Measurements from ENCODE around the gene ZNF784. TPM values are rescaled to one million over a fixed set of nuclear protein-coding genes. Genes with fewer than 3 reads are reported as not detected.

Gene ZNF784
- total RNA-seq, 1 donor: 6.3 TPM

DNA sequence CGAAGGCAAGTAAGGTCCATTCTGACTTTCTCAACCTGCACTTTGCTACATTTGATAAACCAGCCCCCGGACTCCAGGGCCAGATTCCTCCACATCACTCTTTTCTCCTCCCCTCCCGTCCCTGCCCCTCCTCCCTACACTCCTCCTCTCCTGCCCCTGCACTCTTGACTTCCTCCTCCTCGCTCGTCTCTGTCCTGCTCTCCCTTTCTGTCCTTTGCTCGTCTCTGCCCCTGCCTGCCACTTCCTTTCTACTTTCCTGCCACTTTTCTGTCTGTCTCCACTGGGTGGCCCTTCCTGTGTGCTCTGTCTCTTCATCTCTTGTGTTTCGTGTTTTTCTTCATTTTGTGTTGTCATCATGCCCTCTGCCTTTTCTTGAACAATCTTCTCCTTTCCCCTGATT is 37.5 kb upstream of the ZNF784 start:
- Histone ChIP-seq H3K4me3 (ENCODE audit: low read length) (no peak overlapping the region), H3K27me3 (ENCODE audit: insufficient read depth, low read length) (no peaks in the 10 kb centered on the region), H3K4me1 (ENCODE audit: insufficient read depth, low read length) (peaks cover 29% of the 10 kb centered on the region), H3K9me3 (ENCODE audit: low read depth, low read length) (no peaks in the 10 kb centered on the region)

DNA sequence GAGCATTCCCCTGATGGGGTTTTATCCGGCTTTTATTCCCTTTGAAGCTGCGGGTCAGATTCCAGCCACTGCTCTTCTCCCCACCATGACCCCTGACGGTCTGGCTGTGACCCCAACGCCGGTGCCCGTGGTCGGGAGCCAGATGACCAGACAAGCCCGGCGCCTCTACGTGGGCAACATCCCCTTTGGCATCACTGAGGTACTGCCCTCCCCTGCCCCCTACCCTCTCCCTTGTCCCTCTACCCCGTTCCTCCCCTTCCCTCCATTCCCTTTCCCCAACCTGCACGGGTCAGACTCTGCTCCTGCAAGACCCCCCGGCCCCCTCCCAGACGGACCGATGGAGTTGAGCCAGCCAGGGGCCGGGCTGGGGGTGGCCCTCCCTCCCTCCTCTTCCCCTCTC is 36.6 kb upstream of the ZNF784 start:
- peaks cover 37% of the 10 kb centered on the region for H3K4me1 ChIP-seq (ENCODE audit: insufficient read depth, low read length)

DNA sequence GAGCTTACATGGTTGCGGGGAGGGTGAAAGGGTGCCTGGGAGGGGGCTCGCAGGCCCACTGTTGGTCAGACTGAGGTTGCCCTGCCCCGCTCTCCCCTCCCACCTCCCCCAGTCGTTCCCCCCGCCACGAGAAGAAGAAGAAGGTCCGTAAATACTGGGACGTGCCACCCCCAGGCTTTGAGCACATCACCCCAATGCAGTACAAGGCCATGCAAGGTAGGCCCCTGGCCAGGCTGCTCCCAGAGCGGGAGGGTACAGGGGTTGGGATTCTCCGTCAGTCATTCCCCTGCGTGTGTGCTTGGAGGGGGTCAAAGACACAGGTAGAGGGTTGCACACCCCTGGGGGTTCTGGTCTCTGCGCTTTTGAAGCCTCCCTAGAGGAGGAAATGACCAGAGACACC is 36.0 kb upstream of the ZNF784 start:
- Histone ChIP-seq H3K4me3 (ENCODE audit: low read length) (no peak overlapping the region), H3K9me3 (ENCODE audit: low read depth, low read length) (no peaks in the 10 kb centered on the region), H3K4me1 (ENCODE audit: insufficient read depth, low read length) (peaks cover 43% of the 10 kb centered on the region), H3K27me3 (ENCODE audit: insufficient read depth, low read length) (no peaks in the 10 kb centered on the region)

More for the DNA sequence above, 36.6 kb upstream of the ZNF784 start:
- H3K27me3 ChIP-seq (ENCODE audit: insufficient read depth, low read length): no peaks in the 10 kb centered on the region
- H3K4me3 ChIP-seq (ENCODE audit: low read length): no peak overlapping the region
- H3K9me3 ChIP-seq (ENCODE audit: low read depth, low read length): no peaks in the 10 kb centered on the region

DNA sequence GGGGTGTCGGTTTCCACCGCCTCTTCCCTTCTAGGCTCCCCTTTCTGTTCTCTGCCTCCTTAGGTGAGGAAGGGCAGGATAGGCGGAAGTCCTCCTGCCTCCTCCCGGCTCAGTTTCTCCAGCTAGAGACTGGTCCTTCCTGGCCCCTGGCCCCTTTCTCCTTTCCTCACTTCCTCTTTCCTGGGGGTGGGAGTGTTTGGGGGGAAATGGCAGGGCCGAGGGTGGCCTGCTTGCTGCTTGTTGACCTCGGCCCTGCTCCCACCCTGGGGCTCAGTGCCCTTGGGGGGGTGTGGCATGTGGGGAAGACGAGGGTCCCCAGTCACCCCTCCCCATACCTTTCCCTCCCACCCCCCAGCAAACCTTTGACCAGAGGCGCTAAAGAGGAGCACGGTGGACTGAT is 35.5 kb upstream of the ZNF784 start:
- Histone ChIP-seq H3K4me3 (ENCODE audit: low read length) (no peak overlapping the region), H3K9me3 (ENCODE audit: low read depth, low read length) (no peaks in the 10 kb centered on the region), H3K4me1 (ENCODE audit: insufficient read depth, low read length) (peaks cover 43% of the 10 kb centered on the region), H3K27me3 (ENCODE audit: insufficient read depth, low read length) (no peaks in the 10 kb centered on the region)

DNA sequence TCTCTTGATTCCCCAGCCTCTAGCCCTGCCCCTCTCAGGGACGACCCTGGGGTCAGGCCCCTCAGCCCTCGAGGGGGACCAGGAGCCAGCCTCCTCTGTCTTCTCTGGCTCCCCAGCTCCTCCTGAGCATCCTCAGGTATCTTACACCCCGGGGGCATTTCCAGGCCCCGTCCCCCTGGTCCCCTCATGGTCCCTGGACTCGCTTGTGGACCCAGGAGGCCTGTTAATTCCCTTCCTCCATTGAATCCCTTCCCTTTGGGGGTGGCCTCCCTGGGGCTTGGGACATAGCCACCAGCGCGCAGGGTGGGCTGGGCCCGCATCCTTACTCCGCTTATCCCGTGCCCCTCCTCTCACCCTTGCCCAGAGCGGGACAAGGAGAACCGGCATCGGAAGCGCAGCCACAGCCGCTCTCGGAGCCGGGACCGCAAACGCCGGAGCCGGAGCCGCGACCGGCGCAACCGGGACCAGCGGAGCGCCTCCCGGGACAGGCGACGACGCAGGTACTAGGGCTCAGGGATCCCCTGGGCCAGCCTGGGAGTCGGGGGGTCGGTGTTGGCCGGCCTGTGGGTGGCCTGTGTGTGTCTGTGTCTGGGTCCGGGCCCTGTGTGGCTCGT is 34.6 kb upstream of the ZNF784 start:
- peaks cover 43% of the 10 kb centered on the region for H3K4me1 ChIP-seq (ENCODE audit: insufficient read depth, low read length)
- H3K9me3 ChIP-seq (ENCODE audit: low read depth, low read length): no peaks in the 10 kb centered on the region

DNA sequence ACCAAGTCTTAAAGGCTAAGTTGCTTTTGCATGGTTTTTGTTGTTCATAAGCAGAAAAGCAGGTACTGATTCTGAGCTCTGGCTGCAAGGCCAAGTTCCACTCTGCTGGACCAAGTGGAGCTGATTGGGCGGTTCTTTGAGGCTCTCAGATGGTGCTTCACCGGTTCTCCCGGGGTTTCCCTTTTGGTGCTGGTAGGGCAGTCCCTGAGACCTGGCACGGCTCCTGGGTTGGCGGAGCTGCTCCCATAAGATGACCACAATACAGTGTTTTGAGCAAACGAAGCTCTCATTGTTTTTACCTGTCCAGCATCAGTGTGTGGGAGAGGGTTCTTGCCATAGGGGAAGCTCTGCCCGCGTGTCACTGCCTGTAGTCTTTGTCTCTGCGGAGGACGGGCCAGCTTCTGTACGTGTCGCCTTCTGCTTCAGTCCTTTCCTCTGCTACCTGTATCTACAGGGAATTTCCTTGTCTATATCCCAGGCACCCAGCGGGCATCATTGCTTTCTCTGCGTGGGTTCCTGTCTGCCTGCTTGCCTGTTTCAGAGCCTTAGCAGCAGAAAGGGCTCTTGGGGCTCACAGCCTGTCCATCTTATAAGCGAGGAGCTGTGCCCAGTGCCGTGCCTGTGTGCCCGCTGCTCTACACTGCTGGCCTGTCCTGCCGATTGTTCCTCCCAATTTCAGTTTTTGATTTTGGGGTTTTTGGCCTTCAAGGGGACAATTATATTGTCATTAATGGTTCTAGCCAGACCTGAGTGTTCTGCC is 32.8 kb upstream of the ZNF784 start:
- H3K4me1 ChIP-seq (ENCODE audit: insufficient read depth, low read length): peaks cover 48% of the 10 kb centered on the region
- no peaks in the 10 kb centered on the region for H3K27me3 ChIP-seq (ENCODE audit: insufficient read depth, low read length)
- no peak overlapping the region for H3K4me3 ChIP-seq (ENCODE audit: low read length)
- H3K9me3 ChIP-seq (ENCODE audit: low read depth, low read length): no peaks in the 10 kb centered on the region

More for the DNA sequence above, 34.6 kb upstream of the ZNF784 start:
- Histone ChIP-seq H3K27me3 (ENCODE audit: insufficient read depth, low read length) (no peaks in the 10 kb centered on the region), H3K4me3 (ENCODE audit: low read length) (no peak overlapping the region)

DNA sequence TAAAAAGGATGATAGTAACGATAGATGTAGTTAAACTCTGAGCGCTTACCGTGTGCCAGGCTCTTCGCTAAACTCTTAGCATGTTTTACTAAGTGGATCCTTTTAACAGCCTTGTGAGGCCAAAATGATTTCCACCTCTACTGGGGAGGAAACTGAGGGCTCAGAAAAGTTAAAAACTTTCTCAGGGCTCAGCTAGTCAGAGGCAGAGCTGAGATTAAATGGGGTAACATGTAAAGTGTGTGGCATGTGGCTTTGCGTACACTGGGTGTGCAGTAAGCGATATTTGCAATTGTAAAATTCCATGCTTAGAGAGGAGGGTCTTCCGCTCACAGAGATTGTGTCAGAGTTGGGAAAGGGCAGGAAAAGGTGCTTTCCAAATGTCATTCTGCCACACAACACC is 32.2 kb upstream of the ZNF784 start:
- no peak overlapping the region for H3K4me3 ChIP-seq (ENCODE audit: low read length)

DNA sequence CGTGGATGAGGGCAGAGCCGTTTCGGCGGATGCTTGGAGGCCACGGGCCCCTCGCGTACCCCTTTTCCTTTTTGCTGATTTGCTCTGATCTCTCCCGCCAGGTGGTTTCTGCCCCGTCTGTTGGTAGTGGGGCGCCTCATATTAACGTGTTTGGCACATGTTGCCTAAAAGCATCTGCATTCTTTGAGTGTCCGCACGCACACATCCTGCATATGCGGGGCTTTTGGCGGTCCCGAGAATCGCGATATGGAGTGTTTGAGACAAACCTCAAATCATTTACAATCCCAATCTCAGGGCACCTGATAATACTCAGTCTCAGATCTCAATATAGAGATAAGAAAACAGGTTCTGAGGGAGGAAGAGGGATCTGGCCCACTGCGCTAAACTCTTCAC is 31.3 kb upstream of the ZNF784 start:
- Histone ChIP-seq H3K4me1 (ENCODE audit: insufficient read depth, low read length) (peaks cover 48% of the 10 kb centered on the region), H3K9me3 (ENCODE audit: low read depth, low read length) (no peaks in the 10 kb centered on the region), H3K27me3 (ENCODE audit: insufficient read depth, low read length) (no peaks in the 10 kb centered on the region), H3K4me3 (ENCODE audit: low read length) (peak overlapping the region; percentile 91)

More for the DNA sequence above, 32.2 kb upstream of the ZNF784 start:
- Histone ChIP-seq H3K27me3 (ENCODE audit: insufficient read depth, low read length) (no peaks in the 10 kb centered on the region), H3K4me1 (ENCODE audit: insufficient read depth, low read length) (peaks cover 48% of the 10 kb centered on the region), H3K9me3 (ENCODE audit: low read depth, low read length) (no peaks in the 10 kb centered on the region)

DNA sequence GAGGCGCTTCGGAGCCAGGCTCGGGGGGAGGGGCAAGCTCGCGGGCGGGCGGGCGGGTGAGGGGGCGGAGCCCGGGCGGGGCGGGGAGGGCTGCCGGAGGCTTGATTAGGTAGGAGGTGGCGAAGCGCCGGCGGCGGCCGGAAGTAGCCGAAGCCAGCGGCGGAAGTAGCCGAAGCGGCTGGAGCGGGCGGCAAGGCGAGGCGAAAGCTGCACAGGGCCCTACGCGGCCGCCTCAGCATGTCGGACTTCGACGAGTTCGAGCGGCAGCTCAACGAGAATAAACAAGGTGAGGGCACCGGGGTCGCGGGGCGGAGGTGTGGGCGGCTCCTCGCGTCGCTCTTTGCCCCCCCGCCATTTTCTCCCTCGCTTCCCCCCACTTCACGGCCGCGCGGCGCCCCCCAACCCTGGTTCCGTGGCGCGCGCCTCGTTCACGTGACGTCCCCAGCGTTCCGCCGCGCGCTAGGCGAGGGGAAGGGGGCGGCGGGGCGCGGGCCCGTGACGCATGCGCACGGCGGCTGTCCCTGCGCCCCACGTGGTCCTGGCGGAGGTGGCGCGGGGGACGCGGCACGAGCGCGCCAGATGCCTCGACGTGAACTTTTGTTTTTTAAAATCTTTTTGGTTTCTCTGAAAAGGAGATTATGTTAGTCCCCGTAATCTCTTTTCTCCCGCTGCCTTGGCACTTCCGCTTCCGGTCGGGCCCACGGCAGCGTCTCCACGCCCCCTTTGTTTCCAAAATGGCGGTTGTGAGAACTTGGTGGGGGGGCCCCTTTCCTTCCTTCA is 30.7 kb upstream of the ZNF784 start, which contains the start of gene U2AF2:
TSS of gene U2AF2 (plus strand) at position 168 of the 780 bp plus-strand sequence. CDS start at position 238, 70 bp downstream.
- Histone ChIP-seq H3K27me3 (ENCODE audit: insufficient read depth, low read length) (no peaks in the 10 kb centered on the region), H3K4me1 (ENCODE audit: insufficient read depth, low read length) (peaks cover 48% of the 10 kb centered on the region), H3K4me3 (ENCODE audit: low read length) (peak within 1 kb of the TSS; percentile 91), H3K9me3 (ENCODE audit: low read depth, low read length) (no peaks in the 10 kb centered on the region)

DNA sequence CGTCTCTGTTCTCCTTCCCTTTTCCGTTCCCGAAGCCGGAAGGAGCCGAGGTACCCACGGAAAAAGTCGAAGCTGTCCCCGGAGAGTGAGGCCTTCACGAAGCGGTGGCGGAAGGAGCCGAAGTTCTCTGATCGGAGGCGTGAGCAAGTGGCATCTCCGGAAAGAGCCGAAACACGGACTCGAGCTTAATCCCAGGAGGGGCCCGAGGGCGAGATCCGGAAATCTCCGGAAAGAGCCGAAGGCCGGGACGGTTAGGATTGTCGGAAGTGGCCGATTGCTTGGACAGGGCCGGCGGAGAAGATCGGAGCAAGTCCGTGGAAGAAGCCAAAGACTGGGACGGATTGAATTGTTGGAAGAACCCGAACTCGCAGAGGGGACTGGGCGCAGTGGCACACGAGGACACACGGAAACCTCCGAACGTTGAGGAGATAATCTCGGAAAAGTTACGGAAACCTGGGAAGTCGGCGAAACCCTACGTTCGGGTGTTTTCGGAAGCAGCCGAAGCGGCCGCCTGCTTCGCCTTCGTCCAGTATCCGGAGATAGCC is 30.0 kb upstream of the ZNF784 start:
- Histone ChIP-seq H3K9me3 (ENCODE audit: low read depth, low read length) (no peaks in the 10 kb centered on the region), H3K27me3 (ENCODE audit: insufficient read depth, low read length) (no peaks in the 10 kb centered on the region), H3K4me1 (ENCODE audit: insufficient read depth, low read length) (peaks cover 44% of the 10 kb centered on the region), H3K4me3 (ENCODE audit: low read length) (peak overlapping the region; percentile 91)

DNA sequence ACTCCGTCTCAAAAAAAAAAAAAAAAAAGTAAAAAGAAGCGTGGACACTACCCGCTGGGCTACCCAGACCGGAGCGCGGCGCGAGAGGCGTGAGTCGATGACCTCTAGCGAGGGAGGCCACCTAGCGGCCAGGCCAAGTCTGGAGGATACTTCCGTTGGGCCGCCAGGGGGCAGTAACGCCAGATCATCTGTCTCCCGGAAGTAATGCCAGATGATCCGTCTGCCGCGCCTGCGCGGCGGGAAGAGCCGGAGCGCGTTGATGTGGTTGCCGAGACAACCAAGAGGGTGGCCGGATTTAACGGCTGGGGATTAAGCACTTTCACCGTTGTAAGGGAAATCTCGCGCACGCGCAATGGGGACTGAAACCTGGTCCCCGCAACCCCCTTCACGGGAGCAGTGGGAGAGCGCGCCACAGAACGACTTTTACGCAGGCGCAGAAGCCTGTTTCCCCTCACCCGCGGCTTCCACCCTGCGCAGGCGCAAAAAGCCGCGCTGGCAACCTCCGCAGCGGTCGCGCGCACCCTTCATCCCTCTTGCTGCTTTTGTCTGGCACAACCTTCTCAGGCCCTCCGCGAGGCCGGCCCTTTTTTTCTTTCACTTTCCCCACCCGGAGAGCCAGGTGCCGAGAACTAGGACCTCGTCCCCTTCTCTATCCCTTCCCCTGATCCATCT is 29.4 kb upstream of the ZNF784 start:
- peaks cover 44% of the 10 kb centered on the region for H3K4me1 ChIP-seq (ENCODE audit: insufficient read depth, low read length)
- no peaks in the 10 kb centered on the region for H3K27me3 ChIP-seq (ENCODE audit: insufficient read depth, low read length)
- peak overlapping the region; percentile 91 for H3K4me3 ChIP-seq (ENCODE audit: low read length)
- H3K9me3 ChIP-seq (ENCODE audit: low read depth, low read length): no peaks in the 10 kb centered on the region

DNA sequence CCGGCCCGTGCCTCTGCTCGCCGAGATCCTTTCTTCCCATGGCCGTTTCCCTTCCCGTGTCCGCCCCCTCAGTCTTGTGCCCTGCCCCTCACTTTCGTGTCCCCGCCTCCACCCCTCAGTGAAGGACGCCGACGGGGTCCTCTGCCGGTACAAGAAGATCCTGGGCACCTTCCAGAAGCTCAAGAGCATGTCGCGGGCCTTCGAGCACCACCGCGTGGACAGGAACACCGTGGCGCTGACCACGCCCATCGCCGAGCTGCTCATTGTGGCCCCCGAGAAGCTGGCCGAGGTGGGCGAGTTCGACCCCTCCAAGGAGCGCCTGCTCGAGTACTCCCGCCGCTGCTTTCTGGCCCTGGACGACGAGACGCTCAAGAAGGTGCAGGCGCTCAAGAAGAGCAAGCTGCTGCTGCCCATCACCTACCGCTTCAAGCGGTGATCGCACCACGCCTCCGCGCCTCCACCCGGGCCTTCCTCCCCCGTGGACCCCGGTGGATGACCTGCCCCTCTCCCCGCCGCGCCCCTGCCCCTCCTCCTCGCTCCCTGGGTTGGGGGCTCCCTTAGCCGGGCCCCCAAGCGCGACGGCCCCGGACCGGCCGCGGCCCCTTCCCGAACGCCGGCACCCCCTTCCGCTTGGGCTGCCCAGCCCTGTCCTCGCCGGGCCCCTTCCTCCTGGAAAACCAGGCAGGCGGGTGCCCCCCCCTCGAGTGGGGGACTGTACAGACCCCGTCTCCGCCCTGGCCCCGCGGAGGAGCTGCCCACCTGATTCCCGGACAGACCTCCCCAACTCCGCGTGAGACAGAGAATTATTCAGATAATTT is 28.2 kb upstream of the ZNF784 start:
- Histone ChIP-seq H3K9me3 (ENCODE audit: low read depth, low read length) (no peaks in the 10 kb centered on the region), H3K4me3 (ENCODE audit: low read length) (no peak overlapping the region), H3K4me1 (ENCODE audit: insufficient read depth, low read length) (peaks cover 42% of the 10 kb centered on the region), H3K27me3 (ENCODE audit: insufficient read depth, low read length) (no peaks in the 10 kb centered on the region)

DNA sequence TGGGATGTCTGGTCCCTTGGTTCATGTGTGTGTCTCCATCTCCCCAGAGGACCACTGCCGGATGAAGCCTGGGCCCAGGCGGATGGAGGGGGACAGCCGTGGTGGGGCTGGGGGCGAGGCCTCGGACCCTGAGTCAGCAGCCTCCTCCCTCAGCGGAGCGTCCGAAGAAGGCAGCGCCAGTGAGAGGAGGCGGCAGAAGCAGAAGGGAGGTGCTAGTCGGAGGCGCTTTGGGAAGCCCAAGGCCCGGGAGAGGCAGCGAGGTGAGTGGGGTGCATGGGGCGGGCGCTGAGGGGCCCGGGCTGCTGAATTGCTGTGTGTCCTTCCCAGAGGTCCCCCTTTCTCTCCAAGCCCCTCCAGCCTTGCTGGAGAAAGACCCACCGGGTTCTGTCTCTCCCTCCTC is 26.9 kb upstream of the ZNF784 start:
- Histone ChIP-seq H3K27me3 (ENCODE audit: insufficient read depth, low read length) (no peaks in the 10 kb centered on the region), H3K4me1 (ENCODE audit: insufficient read depth, low read length) (peaks cover 37% of the 10 kb centered on the region), H3K9me3 (ENCODE audit: low read depth, low read length) (no peaks in the 10 kb centered on the region), H3K4me3 (ENCODE audit: low read length) (no peak overlapping the region)

Data from mononuclear cell (primary cell).